AG10803 (cell line): ENCODE measurements around the gene ERBB2.

Experiments
- DNase-seq: peaks from one replicate; pipeline ENCODE4 v3.0.0; 2010; ENCODE audit warnings: low read depth
- H3K4me3 ChIP-seq: 2 replicates; pipeline ENCODE4 v1.5.1; 2011; ENCODE audit warnings: mild to moderate bottlenecking, low read length, control low read depth
- TF ChIP-seq, protein P1 (sequence below): conservative IDR thresholded peaks from 2 replicates; pipeline ENCODE4 v1.5.1; 2011; ENCODE audit warnings: mild to moderate bottlenecking, low read length, control low read depth, inconsistent platforms

ERBB2 gene

GRCh38 chr17:39701012-39701783, 1.3 kb downstream of the ERBB2 start:
- H3K4me3 ChIP-seq, result peak overlapping the region; percentile 72
- DNase-seq, result no peak
- TF ChIP-seq, protein P1, sequence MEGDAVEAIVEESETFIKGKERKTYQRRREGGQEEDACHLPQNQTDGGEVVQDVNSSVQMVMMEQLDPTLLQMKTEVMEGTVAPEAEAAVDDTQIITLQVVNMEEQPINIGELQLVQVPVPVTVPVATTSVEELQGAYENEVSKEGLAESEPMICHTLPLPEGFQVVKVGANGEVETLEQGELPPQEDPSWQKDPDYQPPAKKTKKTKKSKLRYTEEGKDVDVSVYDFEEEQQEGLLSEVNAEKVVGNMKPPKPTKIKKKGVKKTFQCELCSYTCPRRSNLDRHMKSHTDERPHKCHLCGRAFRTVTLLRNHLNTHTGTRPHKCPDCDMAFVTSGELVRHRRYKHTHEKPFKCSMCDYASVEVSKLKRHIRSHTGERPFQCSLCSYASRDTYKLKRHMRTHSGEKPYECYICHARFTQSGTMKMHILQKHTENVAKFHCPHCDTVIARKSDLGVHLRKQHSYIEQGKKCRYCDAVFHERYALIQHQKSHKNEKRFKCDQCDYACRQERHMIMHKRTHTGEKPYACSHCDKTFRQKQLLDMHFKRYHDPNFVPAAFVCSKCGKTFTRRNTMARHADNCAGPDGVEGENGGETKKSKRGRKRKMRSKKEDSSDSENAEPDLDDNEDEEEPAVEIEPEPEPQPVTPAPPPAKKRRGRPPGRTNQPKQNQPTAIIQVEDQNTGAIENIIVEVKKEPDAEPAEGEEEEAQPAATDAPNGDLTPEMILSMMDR, result no peak

DNA sequence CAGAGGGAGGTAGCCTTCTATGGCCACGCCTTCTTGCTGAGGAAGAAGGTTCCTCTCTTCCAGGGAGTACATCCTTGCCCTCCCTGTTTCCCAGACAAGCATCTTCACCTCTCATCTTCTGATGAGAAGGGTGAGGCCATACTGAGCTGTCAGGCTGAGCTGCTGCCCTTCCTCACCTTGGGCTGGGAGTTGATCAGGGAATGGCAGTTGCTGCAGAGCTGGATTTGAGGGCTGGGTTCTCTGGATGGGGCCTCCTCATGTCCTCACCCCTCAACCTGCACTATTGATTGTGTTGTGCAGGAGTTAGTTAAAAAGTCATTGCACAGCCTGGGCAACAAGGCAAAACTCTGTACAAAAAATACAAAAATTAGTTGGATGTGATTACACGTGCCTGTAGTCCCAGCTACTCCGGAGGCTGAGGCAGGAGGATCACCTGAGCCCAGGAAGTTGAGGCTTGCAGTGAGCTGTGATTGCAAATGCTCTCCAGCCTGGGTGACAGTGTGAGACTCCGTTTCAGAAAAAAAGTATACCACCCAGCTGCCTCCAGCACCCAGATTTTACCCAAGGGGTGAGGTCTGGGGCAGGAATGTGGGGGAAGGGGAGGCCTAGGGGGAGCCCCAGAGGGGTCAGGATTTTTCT, 2.0 kb downstream of the ERBB2 start:
- no peak for DNase-seq
- peak overlapping the region; percentile 72 for H3K4me3 ChIP-seq
- TF ChIP-seq, protein P1, result no peak

DNA sequence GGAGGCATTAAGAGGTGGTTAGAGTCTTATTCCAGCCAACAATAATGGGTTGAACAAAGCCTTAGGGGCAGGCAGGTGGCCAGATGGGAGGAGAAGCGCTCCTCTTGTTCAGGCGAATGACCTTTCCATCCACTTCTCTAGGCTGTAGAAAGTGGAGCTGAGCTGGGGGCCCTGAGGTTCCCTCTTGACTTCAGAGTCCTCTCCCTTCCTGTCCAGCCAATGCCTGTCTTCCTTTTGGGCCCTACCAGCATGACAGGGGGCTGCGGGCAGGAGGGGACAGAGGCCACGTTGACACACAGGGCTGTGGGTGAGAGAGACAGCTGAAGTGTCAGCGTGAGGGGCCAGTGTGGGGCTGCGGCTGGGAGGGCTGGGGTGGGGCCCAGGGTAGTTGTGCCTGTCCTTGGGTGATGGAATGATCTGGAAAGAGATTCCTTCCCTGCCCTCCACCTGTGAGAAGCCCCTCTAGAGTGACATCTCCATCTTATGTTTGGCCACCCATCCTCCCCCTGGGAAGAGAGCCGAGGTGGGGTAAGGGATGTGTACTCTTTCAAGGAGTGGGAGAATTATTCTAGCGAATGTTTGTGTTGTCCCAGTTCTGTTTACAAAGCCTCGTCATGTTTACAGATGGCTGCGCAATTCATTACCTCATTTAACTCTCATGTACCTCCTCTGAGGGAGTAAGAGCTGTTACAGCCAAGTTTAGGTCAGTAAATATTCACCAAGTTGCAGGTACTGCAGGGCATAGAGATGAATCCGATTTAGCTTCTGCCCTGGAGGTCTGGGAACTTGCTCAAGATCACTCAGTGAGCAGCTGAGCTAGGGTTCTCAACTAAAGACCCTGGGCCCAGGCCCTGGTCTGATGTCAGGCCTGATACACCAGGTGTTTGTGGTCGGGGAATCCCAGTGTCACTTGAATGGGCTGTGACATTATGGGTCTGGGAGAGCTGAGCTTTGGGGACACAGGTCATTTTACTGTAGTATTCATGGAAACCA, 3.3 kb downstream of the ERBB2 start:
- TF ChIP-seq, protein P1, result no peak
- H3K4me3 ChIP-seq, result no peak overlapping the region
- no peak for DNase-seq

GRCh38 chr17:39703913-39704312, 4.0 kb downstream of the ERBB2 start:
- no peak for DNase-seq
- TF ChIP-seq, protein P1, result no peak
- H3K4me3 ChIP-seq, result no peak overlapping the region

DNA sequence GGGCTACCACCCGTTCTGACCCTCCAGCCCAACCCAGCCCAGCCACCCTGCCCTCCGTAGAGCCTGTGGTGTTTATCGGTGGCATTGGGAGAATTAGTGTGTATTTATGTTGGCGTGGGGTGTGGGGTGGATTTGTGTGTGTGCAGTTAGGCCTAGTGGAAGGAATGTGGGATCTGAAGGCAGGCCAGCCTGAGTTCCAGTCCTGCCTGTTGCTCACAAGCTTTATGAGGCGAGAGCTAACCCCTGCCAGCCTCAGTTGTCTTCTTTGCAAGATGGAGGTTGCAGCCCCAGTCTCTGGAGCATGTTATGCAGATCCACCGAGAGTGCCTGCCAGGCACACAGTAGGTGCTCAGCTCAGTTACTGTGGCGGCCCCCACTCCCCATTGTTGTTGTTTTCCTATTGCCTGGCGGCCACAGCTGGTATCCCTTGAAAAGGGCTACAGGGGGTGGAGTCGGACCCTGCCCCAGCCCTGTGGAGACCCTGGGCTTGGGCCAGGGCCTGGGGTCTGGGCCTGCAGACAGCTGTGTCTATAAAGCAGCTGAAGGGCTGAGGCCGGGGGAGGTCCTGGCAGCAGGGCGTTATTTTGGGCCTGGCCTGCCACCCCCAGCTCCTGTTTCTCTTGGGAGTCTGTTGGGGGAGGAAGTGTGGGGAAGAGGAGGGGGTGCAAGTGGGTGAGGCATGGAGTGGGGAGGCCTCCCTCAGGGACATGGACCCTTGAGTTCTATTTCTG, 5.1 kb downstream of the ERBB2 start:
- H3K4me3 ChIP-seq, result no peak overlapping the region
- TF ChIP-seq, protein P1, result peak; percentile 42
- DNase-seq, result peak; percentile 49

DNA sequence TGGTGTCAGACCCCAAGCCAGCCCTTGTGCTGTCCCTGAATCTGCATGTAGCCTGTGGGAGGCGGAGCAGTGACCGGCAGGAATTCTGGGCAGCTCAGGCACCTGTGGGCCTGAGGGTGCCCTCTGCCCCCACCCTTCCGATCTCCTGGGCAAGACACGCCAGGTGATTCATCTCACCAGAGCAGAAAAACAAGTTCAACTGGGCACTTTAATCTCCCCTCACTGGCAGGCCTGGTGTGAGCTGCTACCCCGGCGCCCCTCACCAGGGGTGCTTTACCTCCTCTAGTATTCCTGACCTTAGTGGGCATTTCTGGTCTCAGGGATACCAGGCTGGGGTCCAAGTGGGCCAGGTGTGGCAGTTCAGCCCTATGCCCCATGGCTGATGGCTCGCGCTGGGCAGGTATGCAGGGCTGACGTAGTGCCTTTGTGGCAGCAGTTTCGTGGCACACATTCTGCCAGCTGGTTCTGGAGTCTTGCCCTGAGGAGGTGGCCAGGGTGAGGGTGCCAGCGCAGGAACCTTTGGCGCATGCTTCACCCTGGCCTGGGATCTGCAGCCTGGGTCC, 6.0 kb downstream of the ERBB2 start:
- no peak overlapping the region for H3K4me3 ChIP-seq
- TF ChIP-seq, protein P1, result no peak
- no peak for DNase-seq
